ENCODE measurements around the gene ZNRF1. TPM values are rescaled to one million over a fixed set of nuclear protein-coding genes. Genes with fewer than 3 reads are reported as not detected.

ZNRF1 gene
- total and polyA plus RNA-seq, 4 donors = 4.6 to 26.3 (median 14.1) TPM

- peaks cover 0 to 5% of the 10 kb centered on the region in 2 donors for H3K4me1 ChIP-seq (ENCODE audit: control insufficient read depth in 1 of 2, insufficient read depth in 2 of 2, low read length in 2 of 2)
- DNase-seq (no peak), ATAC-seq (ENCODE audit: low FRiP score) (no peak)
- H3K9me3 ChIP-seq (ENCODE audit: control insufficient read depth, low read length) = no peaks in the 10 kb centered on the region
- no peak overlapping the region for H3K4me3 ChIP-seq (ENCODE audit: low read length in 2 of 2)
- H3K27ac ChIP-seq (ENCODE audit: low read depth in 1 of 2, low read length in 2 of 2) = no peak overlapping the region
- no peaks in the 10 kb centered on the region for H3K36me3 ChIP-seq (ENCODE audit: control insufficient read depth in 1 of 2, insufficient read depth in 2 of 2, low read length in 1 of 2)
- intact Hi-C loops (cut with DNase I) = no loop called here
- no peaks in the 10 kb centered on the region for H3K27me3 ChIP-seq (ENCODE audit: control insufficient read depth in 1 of 2, insufficient read depth in 2 of 2, low read length in 1 of 2)
- 93 to 95% methylated on average over 8 of the region's 8 CpGs for WGBS, 2 donors
Observed at GRCh38 chr16:75080205-75081029, 81.6 kb downstream of the ZNRF1 start.

- DNase-seq = no peak
- no peak for ATAC-seq (ENCODE audit: low FRiP score)
- H3K9me3 ChIP-seq (ENCODE audit: control insufficient read depth, low read length) = no peaks in the 10 kb centered on the region
- peaks cover 0 to 5% of the 10 kb centered on the region in 2 donors for H3K4me1 ChIP-seq (ENCODE audit: control insufficient read depth in 1 of 2, insufficient read depth in 2 of 2, low read length in 2 of 2)
- 83 to 86% methylated on average over 6 of the region's 6 CpGs for WGBS, 2 donors
- no peaks in the 10 kb centered on the region for H3K36me3 ChIP-seq (ENCODE audit: control insufficient read depth in 1 of 2, insufficient read depth in 2 of 2, low read length in 1 of 2)
- H3K27ac ChIP-seq (ENCODE audit: low read depth in 1 of 2, low read length in 2 of 2) = no peak overlapping the region
- intact Hi-C loops (cut with DNase I) = no loop called here
- H3K27me3 ChIP-seq (ENCODE audit: control insufficient read depth in 1 of 2, insufficient read depth in 2 of 2, low read length in 1 of 2) = no peaks in the 10 kb centered on the region
- H3K4me3 ChIP-seq (ENCODE audit: low read length in 2 of 2) = no peak overlapping the region
Observed at GRCh38 chr16:75081179-75081859, 82.5 kb downstream of the ZNRF1 start.

- DNase-seq (no peak), ATAC-seq (ENCODE audit: low FRiP score) (no peak)
- H3K9me3 ChIP-seq (ENCODE audit: control insufficient read depth, low read length) = no peaks in the 10 kb centered on the region
- no peak overlapping the region for H3K4me3 ChIP-seq (ENCODE audit: low read length in 2 of 2)
- H3K4me1 ChIP-seq (ENCODE audit: control insufficient read depth in 1 of 2, insufficient read depth in 2 of 2, low read length in 2 of 2) = peaks cover 0 to 5% of the 10 kb centered on the region in 2 donors
- no peaks in the 10 kb centered on the region for H3K36me3 ChIP-seq (ENCODE audit: control insufficient read depth in 1 of 2, insufficient read depth in 2 of 2, low read length in 1 of 2)
- 93 to 99% methylated on average over 5 of the region's 5 CpGs for WGBS, 2 donors
- intact Hi-C loops (cut with DNase I) = no loop called here
- H3K27me3 ChIP-seq (ENCODE audit: control insufficient read depth in 1 of 2, insufficient read depth in 2 of 2, low read length in 1 of 2) = no peaks in the 10 kb centered on the region
- no peak overlapping the region for H3K27ac ChIP-seq (ENCODE audit: low read depth in 1 of 2, low read length in 2 of 2)
Observed at GRCh38 chr16:75083813-75084212, 85.0 kb downstream of the ZNRF1 start.

GRCh38 chr16:75085556-75085955 lies 86.7 kb downstream of the ZNRF1 start:
- H3K27ac ChIP-seq (ENCODE audit: low read depth in 1 of 2, low read length in 2 of 2) = no peak overlapping the region

GRCh38 chr16:75086281-75086680 lies 87.5 kb downstream of the ZNRF1 start:
- DNase-seq = no peak
- H3K36me3 ChIP-seq (ENCODE audit: control insufficient read depth in 1 of 2, insufficient read depth in 2 of 2, low read length in 1 of 2) = no peaks in the 10 kb centered on the region
- no peaks in the 10 kb centered on the region for H3K27me3 ChIP-seq (ENCODE audit: control insufficient read depth in 1 of 2, insufficient read depth in 2 of 2, low read length in 1 of 2)
- ATAC-seq (ENCODE audit: low FRiP score) = no peak
- 95 to 96% methylated on average over 1 of the region's 1 CpG for WGBS, 2 donors
- H3K4me1 ChIP-seq (ENCODE audit: control insufficient read depth in 1 of 2, insufficient read depth in 2 of 2, low read length in 2 of 2) = peaks cover 0 to 4% of the 10 kb centered on the region in 2 donors
- H3K4me3 ChIP-seq (ENCODE audit: low read length in 2 of 2) = no peak overlapping the region
- no peak overlapping the region for H3K27ac ChIP-seq (ENCODE audit: low read depth in 1 of 2, low read length in 2 of 2)
- H3K9me3 ChIP-seq (ENCODE audit: control insufficient read depth, low read length) = no peaks in the 10 kb centered on the region
- intact Hi-C loops (cut with DNase I) = no loop called here

More at GRCh38 chr16:75085556-75085955, 86.7 kb downstream of the ZNRF1 start:
- intact Hi-C loops (cut with DNase I) = no loop called here
- no peak for DNase-seq
- H3K36me3 ChIP-seq (ENCODE audit: control insufficient read depth in 1 of 2, insufficient read depth in 2 of 2, low read length in 1 of 2) = no peaks in the 10 kb centered on the region
- 84 to 92% methylated on average over 4 of the region's 4 CpGs for WGBS, 2 donors
- ATAC-seq (ENCODE audit: low FRiP score) = no peak
- no peaks in the 10 kb centered on the region for H3K27me3 ChIP-seq (ENCODE audit: control insufficient read depth in 1 of 2, insufficient read depth in 2 of 2, low read length in 1 of 2)
- peaks cover 0 to 5% of the 10 kb centered on the region in 2 donors for H3K4me1 ChIP-seq (ENCODE audit: control insufficient read depth in 1 of 2, insufficient read depth in 2 of 2, low read length in 2 of 2)
- no peaks in the 10 kb centered on the region for H3K9me3 ChIP-seq (ENCODE audit: control insufficient read depth, low read length)
- H3K4me3 ChIP-seq (ENCODE audit: low read length in 2 of 2) = no peak overlapping the region

- intact Hi-C loops (cut with DNase I) = no loop called here
- DNase-seq (no peak), ATAC-seq (ENCODE audit: low FRiP score) (no peak)
- no peak overlapping the region for H3K4me3 ChIP-seq (ENCODE audit: low read length in 2 of 2)
- H3K27me3 ChIP-seq (ENCODE audit: control insufficient read depth in 1 of 2, insufficient read depth in 2 of 2, low read length in 1 of 2) = no peaks in the 10 kb centered on the region
- WGBS, 2 donors = 94% methylated on average over 10 of the region's 10 CpGs
- H3K4me1 ChIP-seq (ENCODE audit: control insufficient read depth in 1 of 2, insufficient read depth in 2 of 2, low read length in 2 of 2) = no peaks in the 10 kb centered on the region
- H3K9me3 ChIP-seq (ENCODE audit: control insufficient read depth, low read length) = no peaks in the 10 kb centered on the region
- H3K36me3 ChIP-seq (ENCODE audit: control insufficient read depth in 1 of 2, insufficient read depth in 2 of 2, low read length in 1 of 2) = no peaks in the 10 kb centered on the region
- H3K27ac ChIP-seq (ENCODE audit: low read depth in 1 of 2, low read length in 2 of 2) = no peak overlapping the region
Observed at GRCh38 chr16:75086688-75087374, 88.0 kb downstream of the ZNRF1 start.

- WGBS, 2 donors = 65 to 71% methylated on average over 10 of the region's 10 CpGs
- Histone ChIP-seq H3K27ac (ENCODE audit: low read depth in 1 of 2, low read length in 2 of 2) (no peak overlapping the region), H3K27me3 (ENCODE audit: control insufficient read depth in 1 of 2, insufficient read depth in 2 of 2, low read length in 1 of 2) (no peaks in the 10 kb centered on the region), H3K9me3 (ENCODE audit: control insufficient read depth, low read length) (no peaks in the 10 kb centered on the region), H3K36me3 (ENCODE audit: control insufficient read depth in 1 of 2, insufficient read depth in 2 of 2, low read length in 1 of 2) (no peaks in the 10 kb centered on the region), H3K4me3 (ENCODE audit: low read length in 2 of 2) (no peak overlapping the region), H3K4me1 (ENCODE audit: control insufficient read depth in 1 of 2, insufficient read depth in 2 of 2, low read length in 2 of 2) (no peaks in the 10 kb centered on the region)
- intact Hi-C loops (cut with DNase I) = no loop called here
- DNase-seq (no peak), ATAC-seq (ENCODE audit: low FRiP score) (peak; percentile 65)
Observed at GRCh38 chr16:75087375-75087979, 88.7 kb downstream of the ZNRF1 start.

GRCh38 chr16:75088216-75088615 lies 89.4 kb downstream of the ZNRF1 start:
- no peak overlapping the region for H3K4me3 ChIP-seq (ENCODE audit: low read length in 2 of 2)
- DNase-seq (no peak), ATAC-seq (ENCODE audit: low FRiP score) (no peak)
- no peaks in the 10 kb centered on the region for H3K4me1 ChIP-seq (ENCODE audit: control insufficient read depth in 1 of 2, insufficient read depth in 2 of 2, low read length in 2 of 2)
- no peak overlapping the region for H3K27ac ChIP-seq (ENCODE audit: low read depth in 1 of 2, low read length in 2 of 2)
- H3K27me3 ChIP-seq (ENCODE audit: control insufficient read depth in 1 of 2, insufficient read depth in 2 of 2, low read length in 1 of 2) = no peaks in the 10 kb centered on the region
- H3K9me3 ChIP-seq (ENCODE audit: control insufficient read depth, low read length) = no peaks in the 10 kb centered on the region
- WGBS, 2 donors = 61 to 77% methylated on average over 3 of the region's 3 CpGs
- H3K36me3 ChIP-seq (ENCODE audit: control insufficient read depth in 1 of 2, insufficient read depth in 2 of 2, low read length in 1 of 2) = no peaks in the 10 kb centered on the region
- intact Hi-C loops (cut with DNase I) = no loop called here

Measured in aorta (tissue), 5 donors.